HG03097 (cell line): Measurements from ENCODE around the gene KLC4.
"Not testable (repeated sequence)": the region's sequence is repeated elsewhere in the genome, so short reads cannot be mapped to it uniquely, and the experiment has no call there.

Experiments used
- ATAC-seq: cut with Tn5 transposase; IDR thresholded peaks from one replicate; pipeline ENCODE4 v1.9.1; 2021; ENCODE audit not compliant: unreplicated experiment, low FRiP score

KLC4 gene

GRCh38 chr6:43060755-43061633 lies 1.6 kb downstream of the KLC4 start:
- ATAC-seq = no peak

DNA sequence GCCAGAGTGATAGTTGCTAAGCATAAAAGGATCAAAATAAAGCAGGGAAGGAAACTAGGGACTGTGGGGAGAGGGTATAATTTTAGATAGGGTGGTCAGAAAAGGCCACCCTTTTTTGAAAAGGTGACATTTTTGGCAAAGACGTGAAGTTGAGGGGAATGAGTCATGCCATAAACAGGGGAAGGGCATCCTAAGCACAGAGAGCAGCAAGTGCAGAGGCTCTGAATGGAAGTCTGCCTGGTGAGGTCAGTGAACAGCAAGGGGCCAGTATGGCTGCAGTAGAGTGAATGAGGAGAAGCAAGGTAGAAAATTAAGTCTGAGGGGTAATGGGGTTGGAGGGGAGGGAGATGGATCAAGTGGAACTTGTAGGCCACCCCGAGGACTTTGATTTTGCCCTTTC lies 2.4 kb downstream of the KLC4 start:
- ATAC-seq = no peak

- no peak for ATAC-seq
Measured at GRCh38 chr6:43062818-43063217, 3.4 kb downstream of the KLC4 start.

DNA sequence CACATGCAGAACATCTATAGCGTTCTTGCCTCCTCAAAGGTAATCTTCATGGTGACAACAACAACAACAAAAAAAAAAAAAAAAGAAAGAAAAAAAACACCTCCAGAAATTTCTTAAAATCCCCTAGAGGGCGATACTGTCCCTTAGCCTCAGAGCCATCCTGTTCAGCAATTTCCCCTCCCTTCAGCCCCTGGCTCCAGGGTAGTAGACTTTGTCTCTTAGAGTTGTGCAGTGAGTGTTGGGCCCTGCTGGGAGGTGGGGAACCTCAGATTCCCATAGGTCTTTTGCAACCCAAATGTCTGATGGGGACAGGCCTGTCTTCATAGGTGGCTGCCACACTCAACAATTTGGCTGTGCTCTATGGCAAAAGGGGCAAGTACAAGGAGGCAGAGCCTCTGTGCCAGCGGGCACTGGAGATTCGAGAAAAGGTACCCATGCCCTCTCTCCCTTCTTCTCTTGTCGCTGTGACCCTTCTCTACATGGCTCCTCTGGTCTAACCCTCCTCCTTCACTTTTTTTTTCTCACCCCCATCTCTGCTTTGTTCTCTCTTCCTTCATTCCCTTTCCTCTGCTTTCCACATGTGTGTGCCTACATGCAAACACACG lies 10.7 kb downstream of the KLC4 start:
- ATAC-seq = no peak

- no peak for ATAC-seq
Measured at GRCh38 chr6:43074847-43075669, 15.6 kb downstream of the KLC4 start.

GRCh38 chr6:43075670-43076463 lies 16.4 kb downstream of the KLC4 start, which contains the start of gene PTK7:
TSS of gene PTK7 (plus strand) at chr6:43076314. CDS start at chr6:43076489, 175 bp downstream.
- no peak for ATAC-seq

- ATAC-seq = no peak
Measured at GRCh38 chr6:43076464-43077332, 17.3 kb downstream of the KLC4 start.

DNA sequence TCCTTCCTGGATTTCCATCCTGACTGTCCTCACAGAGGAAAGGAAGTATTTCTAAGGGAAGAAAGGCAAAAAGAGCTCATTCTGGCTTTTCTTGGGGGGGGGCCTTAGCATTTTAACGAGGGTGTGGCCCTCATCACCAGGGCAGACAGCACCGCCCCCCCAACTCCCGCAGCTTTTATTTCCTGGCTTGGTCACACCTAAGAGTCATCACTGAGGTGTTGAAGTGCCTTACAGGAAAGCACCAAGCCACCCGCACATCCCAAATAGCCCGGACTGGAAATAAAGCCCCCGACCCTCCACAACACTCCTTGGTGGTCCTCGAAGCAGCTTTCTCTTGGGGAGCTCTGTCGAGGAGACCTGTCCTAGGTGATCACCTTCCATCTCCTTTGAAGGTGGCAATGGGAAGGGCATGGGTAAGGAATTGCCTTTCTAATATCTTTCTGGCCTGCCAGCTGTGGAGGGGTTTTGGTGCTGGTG lies 17.9 kb downstream of the KLC4 start:
- no peak for ATAC-seq

DNA sequence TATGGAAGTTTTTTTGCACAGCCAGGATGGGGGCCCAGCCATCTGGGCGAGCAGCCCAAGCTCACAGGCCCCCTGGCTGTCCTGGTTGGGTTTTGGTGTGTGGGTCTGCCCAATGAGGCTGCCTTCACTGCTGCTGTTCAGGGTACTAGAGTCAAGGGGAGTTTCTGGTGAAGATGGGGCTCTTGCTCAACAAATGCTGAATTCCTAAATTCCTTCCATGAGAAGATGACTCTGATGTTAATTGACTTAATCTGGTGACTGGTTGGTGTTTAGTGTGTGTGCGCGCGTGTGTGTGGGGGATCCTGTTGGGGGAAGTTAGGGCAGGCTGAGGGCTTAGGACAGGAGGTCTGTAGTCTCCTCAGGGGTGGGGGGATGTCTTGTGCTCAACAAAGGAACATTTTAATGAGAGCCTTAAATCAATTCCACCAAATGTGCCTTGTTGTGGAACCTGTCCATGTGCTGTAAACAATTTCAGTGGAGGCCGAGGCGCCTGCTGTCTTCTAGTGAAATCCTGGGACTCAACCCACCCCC lies 18.6 kb downstream of the KLC4 start:
- ATAC-seq = no peak

DNA sequence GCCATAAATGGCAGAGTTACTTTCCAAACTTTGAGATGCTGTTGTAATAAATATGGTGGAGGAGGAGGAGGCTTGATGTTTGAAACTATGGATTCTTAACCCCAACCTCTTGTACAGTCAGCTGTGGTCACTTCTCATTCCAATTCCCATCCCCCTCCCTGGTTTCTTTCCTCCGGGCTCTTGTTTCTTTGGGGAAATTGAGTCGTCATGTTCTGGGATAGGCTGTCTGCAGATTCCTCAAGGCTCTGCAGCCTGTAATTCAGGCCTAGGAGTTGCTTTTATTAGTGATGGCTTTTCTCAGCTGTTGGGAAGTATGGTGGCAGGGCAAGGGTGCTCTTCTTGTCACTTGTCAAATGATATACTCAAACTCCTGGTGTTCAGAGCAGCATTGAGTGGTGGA lies 19.3 kb downstream of the KLC4 start:
- ATAC-seq = no peak

DNA sequence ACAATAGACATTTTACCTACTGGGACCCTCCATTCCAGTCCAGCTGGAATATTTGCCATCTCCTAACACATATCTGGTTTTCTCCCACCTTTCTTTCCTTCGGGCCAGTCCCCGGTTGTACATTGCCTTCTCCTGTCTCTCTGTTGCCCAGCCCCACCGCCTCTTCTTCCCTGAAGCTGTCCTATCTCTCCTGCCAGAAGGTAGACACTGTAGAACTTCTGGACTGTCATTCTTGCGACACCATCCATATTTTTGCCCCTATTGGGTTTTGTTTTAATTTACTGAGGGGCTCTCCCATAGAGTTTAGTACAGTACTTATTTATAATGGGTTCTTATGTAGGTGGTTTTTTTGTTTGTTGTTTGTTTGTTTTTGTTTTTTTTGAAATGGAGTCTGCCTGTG lies 21.6 kb downstream of the KLC4 start:
- ATAC-seq = no peak

- not testable (repeated sequence) for ATAC-seq
Measured at GRCh38 chr6:43081922-43082321, 22.5 kb downstream of the KLC4 start.

DNA sequence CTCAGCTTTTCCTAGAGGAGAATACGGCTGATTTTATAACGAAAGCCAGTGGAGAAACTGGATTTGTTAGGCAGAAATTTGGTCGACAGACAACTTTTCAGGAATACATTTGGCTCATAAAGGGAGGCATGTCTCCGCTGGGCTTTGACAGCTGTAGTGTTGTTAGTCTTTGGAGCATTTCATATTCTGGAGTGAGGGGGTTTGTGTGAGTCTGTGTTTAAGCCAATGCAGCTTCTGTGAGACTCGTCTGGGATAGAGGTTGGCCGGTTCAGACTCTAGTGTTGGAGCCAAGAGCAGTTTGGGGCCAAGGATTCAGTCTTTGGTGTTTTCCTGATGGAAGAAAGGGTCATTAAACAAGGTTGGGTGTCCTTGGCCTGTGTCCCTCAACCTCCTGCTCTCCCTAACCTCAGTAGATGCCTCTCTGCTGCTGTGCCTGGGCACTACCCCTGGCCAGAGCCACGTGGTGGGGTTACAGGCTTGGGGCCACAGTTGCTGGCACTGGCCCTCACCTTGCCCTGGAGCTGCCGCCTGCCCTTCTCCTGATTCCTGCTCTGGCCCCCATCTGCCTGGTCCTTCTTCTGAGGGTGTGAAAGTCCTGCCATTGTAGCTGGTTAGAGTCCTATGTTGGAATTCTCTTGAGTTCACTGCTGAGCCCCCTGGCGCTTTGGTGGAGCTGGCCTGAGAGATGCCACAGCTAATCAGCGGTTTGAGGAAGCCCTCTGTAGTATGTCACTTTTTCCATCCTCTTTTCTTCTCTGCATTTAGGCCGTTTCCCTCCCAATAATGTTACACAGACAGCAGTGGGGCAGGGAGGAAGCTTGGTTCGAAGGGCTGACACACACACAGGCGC lies 23.6 kb downstream of the KLC4 start:
- ATAC-seq = no peak

DNA sequence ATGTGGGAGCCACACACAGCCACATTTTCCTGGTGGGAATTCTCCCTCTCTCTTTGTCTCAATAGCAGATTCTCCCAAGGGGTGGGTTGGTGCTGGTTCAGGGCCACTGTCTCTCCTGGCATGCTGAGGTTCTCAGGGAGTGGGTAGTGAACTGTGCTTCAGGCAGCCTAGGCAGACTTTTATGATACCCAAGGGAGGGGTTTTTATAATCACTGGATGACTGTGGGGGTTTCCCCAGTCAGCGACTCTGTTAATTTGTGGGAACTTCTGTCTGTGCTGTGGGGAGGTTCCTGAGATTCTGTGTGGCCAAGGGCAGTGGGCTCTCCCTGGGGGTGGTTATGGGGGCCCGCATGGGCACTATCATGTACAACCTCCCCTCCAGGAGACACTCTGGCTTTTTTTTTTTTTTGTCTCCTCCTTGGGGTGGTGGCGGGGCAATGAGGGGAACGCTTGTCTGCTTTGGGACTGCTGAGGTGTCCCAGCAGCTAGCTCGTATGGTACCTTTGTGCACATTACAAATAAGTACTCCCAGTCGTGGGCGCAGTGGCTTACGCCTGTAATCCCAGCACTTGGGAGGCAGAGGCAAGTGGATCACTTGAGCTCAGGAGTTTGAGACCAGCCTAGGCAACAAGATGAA lies 26.7 kb downstream of the KLC4 start:
- ATAC-seq = no peak

DNA sequence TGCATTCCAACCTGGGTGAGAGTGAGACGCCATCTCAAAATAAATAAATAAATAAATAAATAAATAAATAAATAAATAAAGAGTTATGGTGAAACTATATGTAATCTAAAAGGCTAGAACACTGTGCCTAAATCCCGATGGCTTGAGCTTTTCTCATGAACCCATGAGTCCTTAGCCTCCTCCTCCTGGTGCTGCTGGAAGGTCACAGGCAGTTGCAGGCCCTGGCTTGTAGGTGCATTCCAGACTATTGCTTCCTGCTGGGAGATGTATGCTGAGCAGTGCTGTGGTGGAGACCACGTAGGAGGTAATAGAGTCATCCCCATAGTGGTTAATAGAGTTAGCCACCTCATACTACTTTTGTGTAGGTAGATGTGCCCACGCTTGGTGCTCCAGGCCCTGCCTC lies 29.2 kb downstream of the KLC4 start:
- no peak for ATAC-seq

- ATAC-seq = no peak
Measured at GRCh38 chr6:43089467-43089866, 30.0 kb downstream of the KLC4 start.

DNA sequence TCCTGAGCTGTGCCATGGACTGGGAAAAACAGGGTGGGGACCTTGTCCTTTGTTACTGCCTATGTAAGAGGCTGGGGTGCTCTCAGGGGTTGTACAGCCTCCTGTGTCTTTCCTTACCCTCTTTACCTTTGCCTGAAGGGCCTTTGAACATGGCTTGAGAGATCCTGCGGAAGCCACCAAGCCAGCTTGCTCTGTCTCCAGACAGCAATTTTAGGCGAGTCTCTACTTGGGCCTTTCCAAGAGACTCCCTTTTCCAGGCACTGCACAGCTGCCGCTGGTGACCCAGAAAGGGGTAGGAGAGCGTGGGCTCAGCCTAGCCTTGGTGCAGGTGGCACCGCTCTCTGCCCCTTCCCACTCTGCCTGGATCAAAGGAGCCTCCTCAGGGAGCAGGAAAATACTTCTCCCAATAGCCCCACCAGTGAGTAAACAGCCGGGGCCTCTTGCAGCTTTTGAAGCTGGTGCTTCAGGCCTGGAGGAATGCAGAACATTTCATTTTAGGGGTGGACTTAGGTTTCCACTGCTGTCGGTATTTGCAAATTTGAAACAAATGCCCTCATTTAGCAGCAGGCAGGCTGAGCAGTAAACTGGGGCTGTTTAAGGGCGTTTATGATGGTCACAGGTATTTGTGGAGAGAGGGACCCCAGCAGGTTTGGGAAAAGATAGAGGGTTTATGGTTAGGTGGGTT lies 30.6 kb downstream of the KLC4 start:
- no peak for ATAC-seq
